DMS 273 (cell line): ENCODE results near the gene GSTP1.
A peak's percentile ranks its signal among the peaks of the same experiment; 100 is the strongest.

ENCODE experiments used
- DNase-seq: peaks from one replicate; lab custom pipeline; 2025; ENCODE audit not compliant: unreplicated experiment; lab: John Stamatoyannopoulos, UW

Gene GSTP1

DNA sequence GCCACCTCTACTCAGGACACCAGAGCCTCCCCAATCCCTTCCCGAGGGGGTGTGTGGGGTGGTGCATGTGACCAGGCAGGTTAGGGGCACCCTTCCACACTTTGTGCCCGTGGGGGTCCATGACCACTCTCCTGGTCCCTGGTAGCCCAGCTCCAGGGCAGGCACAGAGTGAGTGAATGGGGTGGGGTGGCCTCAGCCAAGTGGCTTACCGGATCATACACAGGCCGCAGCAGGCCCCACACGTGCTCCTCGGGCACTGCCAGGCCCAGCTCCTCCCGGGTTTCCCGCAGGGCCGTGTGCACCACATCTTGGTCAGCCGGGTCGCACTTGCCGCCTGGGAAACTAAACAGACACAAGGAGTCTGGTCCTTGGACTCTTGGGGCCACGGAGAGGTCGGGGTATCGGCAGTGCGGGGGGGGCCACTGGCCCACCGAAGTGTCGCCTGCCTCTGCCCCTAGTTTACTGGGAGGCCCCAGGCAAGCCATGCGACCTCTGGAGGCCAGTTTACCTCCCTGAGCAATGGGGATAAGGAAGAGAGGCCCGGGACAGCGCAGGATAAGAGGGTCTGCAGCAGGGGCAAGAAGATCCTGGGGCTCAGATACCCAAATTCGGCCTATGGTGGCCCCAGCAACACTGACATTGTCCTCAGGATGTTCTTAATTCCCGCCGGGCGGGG, 45.2 kb downstream of the GSTP1 start:
- no peak for DNase-seq

DNA sequence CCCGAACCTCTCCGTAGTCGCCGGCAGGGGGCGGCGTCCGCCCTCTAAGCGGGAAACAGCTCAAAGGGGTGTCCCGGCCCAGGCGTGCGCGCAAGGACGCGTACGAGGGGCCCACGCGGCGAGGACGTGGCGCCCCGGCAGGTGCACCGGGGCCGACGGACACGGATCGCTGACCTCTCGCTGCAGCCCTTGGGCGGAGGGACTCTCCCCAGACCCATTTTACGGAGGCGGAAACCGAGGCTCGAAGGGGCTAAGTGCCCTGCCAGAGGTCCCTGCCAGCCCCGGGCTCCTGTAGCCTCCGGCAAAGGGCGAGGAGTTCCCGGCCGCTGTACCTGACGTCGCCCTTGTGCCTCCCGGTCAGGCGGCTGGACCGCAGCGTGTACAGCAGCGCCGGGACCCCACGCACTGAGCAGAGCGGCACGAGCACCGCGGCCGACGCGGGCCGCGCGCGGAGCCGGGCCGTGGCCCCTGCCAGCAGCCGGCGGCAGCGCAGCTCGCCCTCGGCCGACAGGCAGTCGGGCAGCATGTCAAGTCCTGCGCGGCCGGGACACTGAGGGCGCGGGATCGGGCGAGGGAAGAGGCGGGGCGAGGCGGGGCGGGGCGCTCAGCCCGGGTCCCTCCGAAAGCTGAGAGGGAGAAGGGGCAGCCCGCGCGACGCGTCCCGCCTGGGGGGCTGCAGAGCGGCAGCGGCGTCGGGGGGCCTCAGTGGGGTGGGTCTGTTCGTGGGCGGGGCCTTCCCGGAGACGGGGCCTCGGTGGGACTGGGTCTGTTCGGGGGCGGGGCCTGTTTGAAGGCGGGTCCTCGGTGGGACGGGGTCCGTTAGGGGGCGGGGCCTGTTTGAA, 46.0 kb downstream of the GSTP1 start, which contains the start of gene NUDT8:
TSS of gene NUDT8 (minus strand) at position 552 of the 842 bp plus-strand sequence. CDS start at position 526, 26 bp downstream.
- DNase-seq: peak; percentile 90

DNA sequence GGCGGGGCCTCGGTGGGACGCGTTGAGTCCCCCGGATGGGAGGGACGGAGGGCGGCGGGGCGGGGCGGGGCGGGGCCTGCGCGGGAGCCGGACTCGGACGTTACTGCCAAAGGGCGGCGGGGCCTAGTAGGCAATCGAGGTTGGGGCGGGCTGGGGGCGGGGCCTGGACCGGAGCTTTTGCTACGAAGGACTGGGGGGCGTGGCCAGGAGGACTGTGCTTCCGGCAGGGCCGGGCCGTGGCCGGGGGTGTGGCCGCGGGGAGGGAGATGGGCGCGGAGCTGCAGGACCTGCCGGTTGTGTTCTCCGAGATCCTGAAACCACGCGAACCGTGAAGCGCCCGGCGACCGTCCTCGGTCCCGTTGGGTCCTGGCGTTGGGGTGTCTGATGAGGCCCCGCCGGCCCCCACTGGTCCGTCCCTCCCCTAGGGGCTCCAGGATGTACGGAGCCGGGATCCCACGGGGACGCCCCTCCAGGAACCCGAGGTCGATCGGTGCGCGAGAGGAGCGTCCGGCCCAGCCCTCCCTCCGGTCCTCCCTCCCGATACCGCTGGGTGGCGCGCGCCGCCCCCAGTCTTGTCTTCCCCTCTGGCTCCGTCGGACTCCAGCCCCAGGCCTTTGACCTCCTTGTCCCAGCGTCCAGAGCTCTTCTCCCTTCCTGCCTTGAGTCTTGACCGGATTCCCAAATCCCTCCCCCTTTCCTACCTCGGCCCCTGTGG, 46.8 kb downstream of the GSTP1 start:
- peak; percentile 96 for DNase-seq

DNA sequence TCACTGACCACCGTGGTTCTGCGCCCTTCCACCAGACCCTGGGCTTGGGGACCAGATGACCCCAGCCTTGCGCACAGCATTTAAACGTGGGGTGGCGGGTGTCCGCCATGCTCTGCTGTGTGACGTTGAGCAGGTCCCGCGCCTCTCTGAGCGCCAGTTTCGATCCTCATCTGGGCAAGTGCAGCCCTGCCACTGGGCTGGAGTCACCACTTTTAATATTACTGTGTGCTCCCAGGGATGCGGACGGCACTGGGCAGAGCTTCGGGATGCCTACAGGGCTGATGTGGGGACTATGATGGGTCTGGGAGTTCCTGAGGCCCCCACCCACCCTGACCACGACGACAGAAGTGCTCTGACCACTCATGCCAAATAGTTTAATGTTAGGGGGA, 47.3 kb downstream of the GSTP1 start:
- no peak for DNase-seq

DNA sequence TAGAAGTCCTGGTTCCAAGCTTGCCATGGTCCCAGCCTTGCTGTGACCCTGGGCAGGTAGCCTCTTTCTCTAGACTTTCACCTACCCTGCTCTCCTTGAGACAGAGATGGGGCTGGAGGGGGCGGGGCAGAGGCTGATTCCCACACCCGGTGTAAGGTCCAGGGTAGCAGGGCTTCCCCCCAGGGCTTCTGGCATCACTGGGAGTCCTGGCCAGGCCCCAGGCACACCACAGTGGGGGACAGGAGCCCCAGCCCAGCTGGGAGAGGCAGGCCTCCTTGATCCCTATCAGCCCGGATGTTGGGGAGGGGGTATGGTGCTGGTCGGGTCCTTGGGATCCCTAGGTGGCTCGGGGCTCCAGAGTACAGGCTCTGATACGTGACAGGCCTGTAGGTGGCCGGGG, 47.8 kb downstream of the GSTP1 start:
- DNase-seq: no peak

DNA sequence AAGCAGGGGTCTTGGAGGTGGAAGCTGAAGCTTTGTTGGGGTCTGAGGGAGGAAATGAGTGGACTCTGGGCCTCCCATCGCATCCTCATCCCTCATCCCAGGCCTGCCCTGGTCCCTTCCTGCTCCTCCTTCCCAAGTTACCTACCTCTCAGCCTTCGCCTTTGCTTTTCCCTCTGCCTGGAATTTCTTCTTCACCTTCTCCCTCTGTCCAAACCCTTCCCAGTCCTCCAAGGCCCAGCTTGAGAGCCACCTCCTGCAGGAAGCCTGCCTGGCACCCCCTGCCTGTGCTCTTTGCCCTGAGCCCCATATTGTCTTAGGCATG, 48.2 kb downstream of the GSTP1 start:
- no peak for DNase-seq

DNA sequence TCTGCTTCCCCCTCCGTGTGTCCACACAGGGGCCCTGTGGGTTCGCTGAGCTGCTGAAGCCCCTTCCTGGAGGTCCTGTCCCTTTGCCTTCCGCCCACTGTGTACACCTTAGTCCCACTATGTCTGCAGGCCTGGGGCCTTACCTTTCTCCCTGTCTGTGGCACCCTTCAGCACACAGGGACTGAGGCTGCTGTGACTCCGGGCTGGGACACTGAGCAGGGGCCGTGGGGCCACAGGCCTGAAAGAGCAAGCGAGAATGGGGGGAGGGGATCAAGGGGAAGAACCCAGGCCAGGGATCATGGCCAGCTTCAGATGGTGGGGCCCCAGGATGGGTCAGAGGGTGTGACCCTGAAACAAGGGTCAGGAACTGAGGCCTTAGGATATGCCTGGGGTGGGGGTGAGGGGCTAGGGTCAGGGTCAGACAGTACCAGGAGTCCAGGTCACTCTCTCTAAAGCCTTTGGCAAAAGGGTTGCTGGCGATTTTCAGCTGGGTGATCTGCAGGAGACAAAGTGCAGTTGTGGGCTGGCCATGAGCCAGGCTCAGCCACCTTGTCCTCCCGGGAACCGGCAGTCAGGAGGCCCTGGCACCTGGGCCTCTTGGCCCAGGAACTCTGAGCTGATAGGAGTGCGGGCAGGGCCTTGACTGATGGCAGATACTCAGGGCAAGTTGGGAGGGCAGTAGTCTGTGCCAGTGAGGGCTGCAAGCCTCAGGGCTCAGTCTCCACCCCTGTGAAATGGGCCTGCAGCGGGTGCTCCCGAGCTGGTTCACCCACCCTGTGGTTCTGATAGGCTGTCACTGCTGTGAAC, 48.8 kb downstream of the GSTP1 start:
- DNase-seq: no peak

DNA sequence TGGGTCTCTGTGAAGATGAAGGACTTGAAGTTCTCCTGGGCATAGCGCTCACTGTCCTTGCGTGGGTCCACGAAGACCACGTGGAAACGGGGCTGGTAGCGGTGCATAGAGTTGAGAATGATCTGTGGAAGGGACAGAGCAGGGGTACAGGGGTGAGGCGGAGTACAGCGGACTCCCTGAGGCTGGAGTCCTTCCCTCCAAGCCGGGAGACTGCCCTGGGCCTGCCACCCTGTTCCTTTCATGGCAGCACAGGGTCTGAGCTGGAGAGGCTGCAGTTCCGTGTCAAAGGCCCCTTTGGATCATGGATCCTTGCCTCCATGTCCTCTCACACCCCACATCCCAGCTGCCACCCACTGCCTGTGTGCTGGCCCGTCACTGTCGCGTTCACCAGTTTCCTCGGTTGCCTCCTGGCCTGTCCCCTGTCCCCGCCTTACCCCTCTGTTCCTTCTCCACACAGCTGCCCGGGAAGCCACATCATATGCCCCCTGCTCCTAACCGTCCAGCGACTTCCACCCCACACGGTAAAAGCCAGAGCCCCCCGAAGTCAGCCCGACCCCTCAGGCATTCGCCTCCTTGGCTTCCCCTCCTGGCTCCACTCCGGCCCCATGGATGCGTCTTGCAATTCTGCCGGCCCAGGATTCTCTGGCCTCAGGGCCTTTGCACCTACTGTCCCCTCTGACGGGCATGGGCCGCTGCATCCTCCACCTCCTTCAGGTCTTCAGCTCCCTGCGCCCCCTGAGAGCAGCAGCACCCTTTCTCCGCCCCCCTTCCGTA, 49.6 kb downstream of the GSTP1 start:
- DNase-seq: no peak

DNA sequence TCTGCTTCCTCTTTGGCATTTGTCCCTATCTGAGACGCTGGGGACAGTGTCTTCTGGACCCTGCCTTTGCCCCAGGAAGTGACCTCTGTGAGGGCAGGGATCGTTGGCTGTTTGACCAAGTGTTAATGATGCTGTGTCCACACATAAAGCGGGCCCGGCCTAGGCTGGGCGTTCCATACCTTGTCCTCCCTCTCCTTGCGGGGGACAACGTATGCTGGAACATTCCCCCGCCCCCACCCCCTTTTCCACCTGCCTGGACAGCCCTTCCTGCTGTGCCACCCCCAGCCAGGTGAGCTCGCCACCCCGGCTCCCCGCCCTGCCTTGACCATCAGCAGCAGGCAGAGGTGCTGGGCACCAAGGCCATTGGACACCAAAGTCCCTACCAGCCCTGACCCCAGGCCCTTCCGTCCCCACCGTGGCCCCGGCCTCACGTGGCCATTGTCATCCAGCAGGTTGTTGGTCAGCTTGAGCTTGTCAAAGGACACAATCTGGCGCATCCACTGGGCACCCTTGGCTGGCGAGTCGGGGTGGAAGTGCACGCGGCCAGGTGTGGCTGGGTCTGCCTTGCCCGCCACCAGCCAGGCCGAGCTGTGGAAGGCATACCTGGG, 50.2 kb downstream of the GSTP1 start:
- no peak for DNase-seq

DNA sequence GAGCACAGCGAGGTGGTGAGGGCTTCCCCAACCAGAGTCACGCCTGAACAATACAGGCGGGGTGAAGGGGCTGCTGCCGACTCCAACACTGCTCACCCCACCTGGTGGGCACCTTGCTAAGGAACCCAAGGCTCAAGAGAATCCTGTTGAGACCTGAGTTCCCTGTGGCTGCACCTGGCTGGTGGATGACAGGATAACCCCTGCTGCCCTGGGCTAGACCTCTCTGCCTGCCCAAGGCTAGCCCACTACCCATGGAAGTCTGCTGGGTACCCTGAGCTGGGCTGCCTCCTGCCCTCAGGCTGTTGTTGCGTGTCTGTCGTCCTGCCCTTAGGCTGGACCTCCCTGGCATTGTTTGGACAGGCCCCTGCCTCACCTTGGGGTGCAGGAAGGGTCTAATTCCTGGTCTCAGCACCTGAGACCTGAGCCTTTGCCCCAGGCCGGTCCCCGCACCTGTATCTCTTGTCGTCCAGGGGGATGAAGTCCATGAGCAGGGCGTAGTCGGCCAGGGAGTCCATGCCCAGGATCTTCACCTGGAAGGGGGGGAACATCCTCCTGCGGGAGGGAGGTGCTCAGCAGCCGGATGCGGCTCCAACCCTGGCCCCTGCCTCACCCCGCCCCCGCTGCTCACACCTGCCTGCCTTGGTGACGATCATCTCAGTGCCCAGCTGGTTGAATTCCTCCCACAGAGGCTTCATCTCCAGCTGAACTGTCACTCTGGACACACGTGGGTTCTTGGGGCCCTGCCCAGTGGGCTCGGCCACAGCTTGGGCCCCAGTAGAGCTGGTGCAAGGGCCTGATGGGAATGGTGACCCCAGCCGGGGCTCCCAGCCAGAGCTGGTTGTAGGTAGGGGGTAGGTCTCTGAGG, 51.0 kb downstream of the GSTP1 start:
- DNase-seq: no peak

DNA sequence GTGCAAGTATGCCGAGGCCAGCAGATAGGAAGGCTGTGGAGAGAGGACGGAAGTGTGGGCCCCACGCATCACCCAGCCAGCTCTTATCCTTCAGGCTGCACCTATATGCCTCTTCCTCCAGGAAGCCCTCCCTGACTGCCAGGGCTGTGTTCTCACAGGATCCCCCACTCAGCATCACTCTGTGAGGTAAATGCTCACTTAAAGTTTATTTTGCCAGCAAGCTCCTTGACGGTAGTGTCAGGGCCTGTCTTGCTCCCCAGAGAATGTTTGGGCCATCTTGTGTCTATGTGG, 51.6 kb downstream of the GSTP1 start:
- DNase-seq: no peak
